Activated naive CD4-positive, alpha-beta T cell treated with anti-CD3 and anti-CD28 coated beads, Interleukin-2, amount 50 U/mL, for 16 hours (primary cell): ENCODE results near the gene TAF11.
A peak's percentile ranks its signal among the peaks of the same experiment; 100 is the strongest.
"Not testable (repeated sequence)": the region's sequence is repeated elsewhere in the genome, so short reads cannot be mapped to it uniquely, and the experiment has no call there.

Experiments
- DNase-seq: peaks from one replicate; pipeline ENCODE4 v3.0.0-alpha.2; 2020

The TAF11 gene

GRCh38 chr6:34904990-34905613 lies 17.3 kb upstream of the TAF11 start:
- no peak for DNase-seq

- no peak for DNase-seq
These were observed 14.1 kb upstream of the TAF11 start for GRCh38 chr6:34901930-34902329.

- DNase-seq: no peak
These were observed 12.6 kb upstream of the TAF11 start for GRCh38 chr6:34900321-34901031.

- not testable (repeated sequence) for DNase-seq
These were observed 11.9 kb upstream of the TAF11 start for GRCh38 chr6:34899748-34900147.

GRCh38 chr6:34897716-34898115 lies 9.9 kb upstream of the TAF11 start:
- DNase-seq: no peak

- no peak for DNase-seq
These were observed 9.3 kb upstream of the TAF11 start for GRCh38 chr6:34897130-34897529.

- DNase-seq: no peak
These were observed 6.9 kb upstream of the TAF11 start for GRCh38 chr6:34894693-34895092.

GRCh38 chr6:34891296-34891695 lies 3.5 kb upstream of the TAF11 start:
- no peak for DNase-seq

GRCh38 chr6:34890533-34890925 lies 2.7 kb upstream of the TAF11 start:
- DNase-seq: no peak

- DNase-seq: peak; percentile 90
These were observed 1.2 kb upstream of the TAF11 start, which contains the start of gene ANKS1A for GRCh38 chr6:34888874-34889555. TSS of gene ANKS1A (plus strand) at chr6:34889255. CDS start at chr6:34889403, 148 bp downstream.

GRCh38 chr6:34888514-34888856 lies 643 bp upstream of the TAF11 start:
- no peak for DNase-seq

GRCh38 chr6:34885837-34886236 lies 2.0 kb downstream of the TAF11 start:
- not testable (repeated sequence) for DNase-seq

GRCh38 chr6:34884996-34885395 lies 2.8 kb downstream of the TAF11 start:
- DNase-seq: no peak

- not testable (repeated sequence) for DNase-seq
These were observed 3.8 kb downstream of the TAF11 start for GRCh38 chr6:34884073-34884472.

GRCh38 chr6:34877869-34878485 lies 9.9 kb downstream of the TAF11 start:
- DNase-seq: no peak

GRCh38 chr6:34877259-34877658 lies 10.6 kb downstream of the TAF11 start:
- no peak for DNase-seq

GRCh38 chr6:34876472-34876871 lies 11.4 kb downstream of the TAF11 start:
- no peak for DNase-seq

- no peak for DNase-seq
These were observed 12.3 kb downstream of the TAF11 start for GRCh38 chr6:34875292-34876213.

- no peak for DNase-seq
These were observed 15.5 kb downstream of the TAF11 start for GRCh38 chr6:34872332-34872731.

GRCh38 chr6:34871853-34872252 lies 16.0 kb downstream of the TAF11 start:
- DNase-seq: no peak

- no peak for DNase-seq
These were observed 20.4 kb downstream of the TAF11 start for GRCh38 chr6:34867484-34867883.

- DNase-seq: no peak
These were observed 21.3 kb downstream of the TAF11 start for GRCh38 chr6:34866509-34866908.

GRCh38 chr6:34865107-34865506 lies 22.7 kb downstream of the TAF11 start:
- no peak for DNase-seq
